ENCODE measurements around the gene NR1H2. TPM values are rescaled to one million over a fixed set of nuclear protein-coding genes. Genes with fewer than 3 reads are reported as not detected.

The NR1H2 gene
- 91.1 and 113 TPM in 2 replicates for total RNA-seq

- Histone ChIP-seq H3K27ac (ENCODE audit: low read depth, low read length) (peak within 1 kb of the TSS; percentile 100), H2AFZ (ENCODE audit: low read length) (peak within 1 kb of the TSS; percentile 96), H3K4me1 (ENCODE audit: insufficient read depth, low read length) (peaks cover 3% of the 10 kb centered on the region), H3K79me2 (ENCODE audit: insufficient read depth, low read length) (peaks cover 5% of the 10 kb centered on the region), H3K4me2 (ENCODE audit: insufficient read depth, low read length) (peak within 1 kb of the TSS; percentile 85), H3K9me3 (ENCODE audit: low read depth, low read length) (no peaks in the 10 kb centered on the region), H3K36me3 (ENCODE audit: insufficient read depth, low read length) (peaks cover 39% of the 10 kb centered on the region), H3K27me3 (ENCODE audit: insufficient read depth, low read length) (no peaks in the 10 kb centered on the region), H4K20me1 (ENCODE audit: insufficient read depth, low read length) (peaks cover 18% of the 10 kb centered on the region), H3K4me3 (ENCODE audit: insufficient read depth, low read length) (peak within 1 kb of the TSS; percentile 99)
- no peak for TF ChIP-seq CTCF (IDR thresholded peaks at IDR 0.05; ENCODE audit: extremely low read depth, low read depth, low read length)
- DNase-seq (ENCODE audit: insufficient read length, low spot score, missing footprints), result peak; percentile 97
Observed at GRCh38 chr19:50376166-50377050, at the start of gene NR1H2. NR1H2 (plus strand) TSS chr19:50376457; CDS start chr19:50377606, 1,149 bp downstream.

DNA sequence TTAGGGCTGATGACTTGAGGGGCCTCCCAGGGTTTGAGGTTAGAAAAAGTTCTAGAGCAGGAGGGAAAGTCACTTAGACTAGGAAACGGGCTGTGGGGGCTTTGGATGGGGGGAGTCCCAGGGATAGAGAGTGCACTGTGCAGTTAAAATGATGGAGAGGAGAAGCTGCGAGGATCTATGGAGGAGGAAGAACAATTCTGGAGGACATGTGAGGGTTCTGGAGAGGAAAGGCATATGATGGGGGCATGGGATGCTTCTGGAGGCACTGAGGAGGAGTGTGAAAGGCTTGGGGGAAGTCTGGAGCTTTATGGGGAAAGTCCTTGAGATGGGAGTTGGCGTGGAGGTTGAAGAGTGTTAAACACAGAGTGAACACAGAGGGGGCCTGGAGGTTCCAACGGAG is 49.2 kb upstream of the NR1H2 start:
- Histone ChIP-seq H2AFZ (ENCODE audit: low read length) (no peak overlapping the region), H3K27me3 (ENCODE audit: insufficient read depth, low read length) (peaks cover 51% of the 10 kb centered on the region), H3K9me3 (ENCODE audit: low read depth, low read length) (no peaks in the 10 kb centered on the region), H3K27ac (ENCODE audit: low read depth, low read length) (no peak overlapping the region), H3K36me3 (ENCODE audit: insufficient read depth, low read length) (no peaks in the 10 kb centered on the region), H4K20me1 (ENCODE audit: insufficient read depth, low read length) (no peaks in the 10 kb centered on the region), H3K4me2 (ENCODE audit: insufficient read depth, low read length) (no peak overlapping the region), H3K4me3 (ENCODE audit: insufficient read depth, low read length) (no peak overlapping the region), H3K79me2 (ENCODE audit: insufficient read depth, low read length) (no peaks in the 10 kb centered on the region), H3K4me1 (ENCODE audit: insufficient read depth, low read length) (no peaks in the 10 kb centered on the region)
- DNase-seq (ENCODE audit: insufficient read length, low spot score, missing footprints), result peak; percentile 84
- TF ChIP-seq CTCF (IDR thresholded peaks at IDR 0.05; ENCODE audit: extremely low read depth, low read depth, low read length), result no peak

DNA sequence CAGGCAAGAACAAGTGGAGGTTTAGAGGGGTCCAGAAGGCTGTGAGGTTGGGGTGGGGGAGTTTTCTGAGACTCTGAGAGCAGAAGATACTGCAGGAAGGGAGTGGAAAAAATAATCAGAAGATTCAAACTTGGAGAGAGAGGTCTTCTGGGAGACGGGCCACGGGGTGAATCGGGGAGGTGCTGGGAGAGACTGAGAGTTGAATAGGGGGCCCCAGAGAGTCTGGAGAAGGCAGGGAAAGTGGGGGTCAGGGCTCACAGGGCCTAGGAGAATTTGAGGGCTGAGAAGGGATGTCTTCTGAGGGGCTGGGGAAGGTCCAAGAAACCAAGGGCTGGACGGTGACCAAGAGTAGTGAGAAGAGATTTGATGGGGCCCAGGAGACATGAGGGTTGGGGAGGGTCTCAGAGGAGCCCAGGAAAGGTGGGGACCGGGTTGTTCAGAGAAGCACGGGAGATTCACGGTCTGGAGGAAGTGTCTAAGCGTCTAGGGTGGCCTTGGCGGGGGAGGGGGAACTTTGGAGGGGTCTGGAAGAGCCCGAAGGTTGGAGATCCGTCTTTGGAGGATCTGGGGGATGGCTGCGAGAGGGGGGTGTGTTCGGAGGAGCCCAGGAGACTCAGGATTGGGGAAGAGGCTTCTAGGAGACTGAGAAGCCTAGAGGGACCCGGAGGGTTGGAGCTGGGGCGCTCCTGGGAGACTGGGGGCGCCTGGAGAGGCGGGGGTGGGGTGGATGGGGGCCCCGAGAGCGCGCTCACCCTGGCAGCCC is 48.6 kb upstream of the NR1H2 start:
- Histone ChIP-seq H3K79me2 (ENCODE audit: insufficient read depth, low read length) (no peaks in the 10 kb centered on the region), H4K20me1 (ENCODE audit: insufficient read depth, low read length) (no peaks in the 10 kb centered on the region), H2AFZ (ENCODE audit: low read length) (no peak overlapping the region), H3K27ac (ENCODE audit: low read depth, low read length) (no peak overlapping the region), H3K36me3 (ENCODE audit: insufficient read depth, low read length) (no peaks in the 10 kb centered on the region), H3K4me3 (ENCODE audit: insufficient read depth, low read length) (no peak overlapping the region), H3K4me1 (ENCODE audit: insufficient read depth, low read length) (no peaks in the 10 kb centered on the region), H3K9me3 (ENCODE audit: low read depth, low read length) (no peaks in the 10 kb centered on the region), H3K27me3 (ENCODE audit: insufficient read depth, low read length) (peaks cover 57% of the 10 kb centered on the region), H3K4me2 (ENCODE audit: insufficient read depth, low read length) (no peak overlapping the region)
- DNase-seq (ENCODE audit: insufficient read length, low spot score, missing footprints), result peak; percentile 80
- TF ChIP-seq CTCF (IDR thresholded peaks at IDR 0.05; ENCODE audit: extremely low read depth, low read depth, low read length), result no peak
